Liver (tissue), 9 donors: ENCODE results near the gene ITGB1. TPM values are rescaled to one million over a fixed set of nuclear protein-coding genes. Genes with fewer than 3 reads are reported as not detected.

Experiments
- DNase-seq: peaks from one replicate; pipeline ENCODE4 v3.0.0-alpha.2; 2017; ENCODE audit warnings: low spot score
- H3K27ac ChIP-seq, 2 donors: one replicate each; pipeline ENCODE4 v1.7.0; 2013; ENCODE audit warnings: inconsistent platforms in 2 of 2, low read length in 2 of 2, control low read depth in 1 of 2, low read depth in 1 of 2, mild to moderate bottlenecking in 1 of 2
- H3K27me3 ChIP-seq, 4 donors: one replicate each; pipeline versions ENCODE4 v1.6.1 to v1.7.0; 2013; ENCODE audit warnings: low read length in 3 of 4, inconsistent platforms in 1 of 4, mild to moderate bottlenecking in 1 of 4, moderate library complexity in 1 of 4; ENCODE audit not compliant: control insufficient read depth in 4 of 4, insufficient read depth in 4 of 4
- H3K36me3 ChIP-seq, 4 donors: one replicate each; pipeline versions ENCODE4 v1.6.1 to v1.7.0; 2013; ENCODE audit warnings: low read length in 3 of 4, mild to moderate bottlenecking in 3 of 4, low read depth in 1 of 4, moderate library complexity in 1 of 4; ENCODE audit not compliant: control insufficient read depth in 4 of 4, insufficient read depth in 3 of 4
- H3K4me1 ChIP-seq, 4 donors: one replicate each; pipeline versions ENCODE4 v1.6.1 to v1.7.0; 2013; ENCODE audit warnings: low read length in 3 of 4, mild to moderate bottlenecking in 3 of 4, moderate library complexity in 1 of 4; ENCODE audit not compliant: control insufficient read depth in 4 of 4, insufficient read depth in 4 of 4
- H3K4me3 ChIP-seq, 3 donors: one replicate each; pipeline versions ENCODE4 v1.6.1 to v1.7.0; 2013; ENCODE audit warnings: low read length in 3 of 3, control low read depth in 1 of 3, low read depth in 1 of 3, mild to moderate bottlenecking in 1 of 3
- H3K9ac ChIP-seq, 2 donors: one replicate each; pipeline ENCODE4 v1.7.0; 2013; ENCODE audit warnings: low read length in 2 of 2, mild to moderate bottlenecking in 2 of 2, moderate library complexity in 2 of 2, control low read depth in 1 of 2, low read depth in 1 of 2
- H3K9me3 ChIP-seq, 4 donors: one replicate each; pipeline versions ENCODE4 v1.6.1 to v1.7.0; 2013; ENCODE audit warnings: low read length in 3 of 4; ENCODE audit not compliant: control insufficient read depth in 4 of 4
- ATF3 ChIP-seq: IDR thresholded peaks from 2 replicates; pipeline ENCODE4 v1.6.1; 2016; ENCODE audit warnings: antibody characterized with exemption
- EGR1 ChIP-seq, 2 donors: IDR thresholded peaks; 2 replicates each; pipeline ENCODE4 v1.6.1; 2016 to 2018; ENCODE audit warnings: antibody characterized with exemption in 2 of 2, low read depth in 2 of 2
- FOXA1 ChIP-seq: IDR thresholded peaks from 2 replicates; pipeline ENCODE4 v1.6.1; 2016; ENCODE audit warnings: antibody characterized with exemption
- FOXA2 ChIP-seq: IDR thresholded peaks from 2 replicates; pipeline ENCODE4 v1.6.1; 2016; ENCODE audit warnings: antibody characterized with exemption
- GABPA ChIP-seq, 2 donors: IDR thresholded peaks in 1 of 2; conservative IDR thresholded peaks in 1 of 2; 2 replicates each; pipeline ENCODE4 v1.6.1; 2016; ENCODE audit warnings: antibody characterized with exemption in 2 of 2, mild to moderate bottlenecking in 1 of 2, moderate library complexity in 1 of 2
- HNF4A ChIP-seq, 2 donors: conservative IDR thresholded peaks; 2 replicates each; pipeline ENCODE4 v1.6.1; 2016; ENCODE audit warnings: antibody characterized with exemption in 2 of 2, mild to moderate bottlenecking in 2 of 2
- HNF4G ChIP-seq: IDR thresholded peaks from 2 replicates; pipeline ENCODE4 v1.6.1; 2016; ENCODE audit warnings: antibody characterized with exemption
- JUND ChIP-seq, 2 donors: IDR thresholded peaks; 2 replicates each; pipeline ENCODE4 v1.6.1; 2016; ENCODE audit warnings: antibody characterized with exemption in 2 of 2
- MAX ChIP-seq: IDR thresholded peaks from 2 replicates; pipeline ENCODE4 v1.6.1; 2016; ENCODE audit warnings: antibody characterized with exemption
- NR2F2 ChIP-seq: IDR thresholded peaks from 2 replicates; pipeline ENCODE4 v1.6.1; 2016; ENCODE audit warnings: antibody characterized with exemption
- RAD21 ChIP-seq, 2 donors: IDR thresholded peaks; 2 replicates each; pipeline ENCODE4 v1.6.1; 2016; ENCODE audit warnings: antibody characterized with exemption in 2 of 2, mild to moderate bottlenecking in 2 of 2
- REST ChIP-seq: IDR thresholded peaks from 2 replicates; pipeline ENCODE4 v1.6.1; 2016; ENCODE audit warnings: antibody characterized with exemption, mild to moderate bottlenecking
- RXRA ChIP-seq, 2 donors: IDR thresholded peaks; 2 replicates each; pipeline ENCODE4 v1.6.1; 2017 to 2018; ENCODE audit warnings: antibody characterized with exemption in 2 of 2, mild to moderate bottlenecking in 1 of 2
- SP1 ChIP-seq: IDR thresholded peaks from 2 replicates; pipeline ENCODE4 v1.6.1; 2018; ENCODE audit warnings: antibody characterized with exemption, mild to moderate bottlenecking
- TAF1 ChIP-seq: conservative IDR thresholded peaks from 2 replicates; pipeline ENCODE4 v1.6.1; 2016; ENCODE audit warnings: antibody characterized with exemption, mild to moderate bottlenecking
- YY1 ChIP-seq: IDR thresholded peaks from 2 replicates; pipeline ENCODE4 v1.6.1; 2016; ENCODE audit warnings: antibody characterized with exemption, mild to moderate bottlenecking
- ZBTB33 ChIP-seq: IDR thresholded peaks from 2 replicates; pipeline ENCODE4 v1.6.1; 2016; ENCODE audit warnings: antibody characterized with exemption
- WGBS: extraction: QIAGEN DNeasy Blood & Tissue Kit; methylation state at CpG from one replicate; pipeline ENCODE4 v1.1.7; 2013; 5-methylcytosine and 5-hydroxymethylcytosine counted together
- polyA plus RNA-seq, 2 donors: library from polyadenylated mRNA; stranded (reverse) in 1 of 2; unstranded in 1 of 2; fragments of 200-250 nt in 1 of 2; fragments of >200 nt in 1 of 2; fragmentation: Nextera tagmentation in 1 of 2; extraction: Ambion mirVana in 1 of 2; gene quantifications; one replicate each; pipeline versions ENCODE4 v1.2.1 to v1.2.3, GENCODE V29; 2013 to 2015
- total RNA-seq, 2 donors: library from RNA; depleted of rRNA; stranded (reverse); fragments of >200 nt; gene quantifications; one replicate each; pipeline ENCODE4 v1.2.3, GENCODE V29; 2014
- donor health status: healthy.
- donor health status: healthy.
- donor health status: healthy.
- donor health status: healthy.
- donor health status: healthy.

ITGB1 gene
- total and polyA plus RNA-seq, 4 donors = 109 to 308 (median 221) TPM

GRCh38 chr10:32981760-32982159, 23.7 kb upstream of the ITGB1 start:
- Histone ChIP-seq H3K9ac (peak overlapping the region; percentile 66 to 92), H3K27ac (peak overlapping the region; percentile 91 to 96), H3K9me3 (no peaks in the 10 kb centered on the region), H3K27me3 (no peaks in the 10 kb centered on the region), H3K4me3 (no peak overlapping the region), H3K4me1 (peaks cover 12 to 33% (median 20%) of the 10 kb centered on the region in 4 donors), H3K36me3 (no peaks in the 10 kb centered on the region)
- whole genome bisulfite sequencing = 25% methylated on average over 4 of the region's 4 CpGs
- no peak for DNase-seq
- TF ChIP-seq MAX = peak; percentile 27
- peak; percentile 50 for TF ChIP-seq FOXA2
- TF ChIP-seq EGR1 (IDR thresholded peaks at IDR 0.05; ENCODE audit: low read depth in 2 of 2) = no peak
- no peak for TF ChIP-seq JUND (IDR thresholded peaks at IDR 0.05)
- peak; percentile 99 for TF ChIP-seq NR2F2
- peak; percentile 35 for TF ChIP-seq TAF1
- TF ChIP-seq HNF4G = no peak
- no peak for TF ChIP-seq HNF4A (conservative IDR thresholded peaks at IDR 0.05)
- no peak for TF ChIP-seq FOXA1
- TF ChIP-seq SP1 = peak; percentile 71
- peak in 1 of 2 donors; percentile 44 for TF ChIP-seq GABPA (IDR thresholded peaks at IDR 0.05 in 1 of 2, conservative IDR thresholded peaks at IDR 0.05 in 1 of 2)
- TF ChIP-seq RXRA (IDR thresholded peaks at IDR 0.05) = peak; percentile 61 to 65
- TF ChIP-seq REST = peak; percentile 66
- TF ChIP-seq ATF3 = peak; percentile 26
- TF ChIP-seq RAD21 (IDR thresholded peaks at IDR 0.05) = peak; percentile 11 to 39
- peak; percentile 93 for TF ChIP-seq YY1

GRCh38 chr10:32980558-32981468, 22.8 kb upstream of the ITGB1 start:
- peak overlapping the region; percentile 91 to 96 for H3K27ac ChIP-seq
- H3K4me3 ChIP-seq = peak overlapping the region; percentile 42 to 52 (median 45)
- 13% methylated on average over 38 of the region's 38 CpGs for WGBS
- peaks cover 12 to 33% (median 18%) of the 10 kb centered on the region in 4 donors for H3K4me1 ChIP-seq
- H3K36me3 ChIP-seq = no peaks in the 10 kb centered on the region
- DNase-seq = peak; percentile 79
- H3K9me3 ChIP-seq = no peaks in the 10 kb centered on the region
- H3K27me3 ChIP-seq = no peaks in the 10 kb centered on the region
- peak overlapping the region; percentile 66 to 92 for H3K9ac ChIP-seq
- TF ChIP-seq FOXA2 (no peak), ATF3 (peak; percentile 17), RAD21 (IDR thresholded peaks at IDR 0.05) (peak; percentile 55 to 63), REST (peak; percentile 94), ZBTB33 (peak; percentile 55), TAF1 (peak; percentile 88), NR2F2 (peak; percentile 66), HNF4G (no peak), HNF4A (conservative IDR thresholded peaks at IDR 0.05) (peak in 1 of 2 donors; percentile 55), RXRA (IDR thresholded peaks at IDR 0.05) (peak; percentile 75 to 82), MAX (peak; percentile 88), FOXA1 (peak; percentile 35), EGR1 (IDR thresholded peaks at IDR 0.05; ENCODE audit: low read depth in 2 of 2) (peak in 1 of 2 donors; percentile 65), SP1 (peak; percentile 89), JUND (IDR thresholded peaks at IDR 0.05) (peak; percentile 65 to 71), GABPA (IDR thresholded peaks at IDR 0.05 in 1 of 2, conservative IDR thresholded peaks at IDR 0.05 in 1 of 2) (peak; percentile 51 to 77)
